Stimulated activated naive CD8-positive, alpha-beta T cell treated with anti-CD3 and anti-CD28 coated beads, Interleukin-15, amount 100 ng/mL, for 72 hours (primary cell): ENCODE measurements around the gene CAMKMT.

Experiments used
- ATAC-seq: fragments of 150-1000 bp; cut with Tn5 transposase; 2 replicates; pipeline ENCODE4 v1.10.0; 2021; ENCODE audit warnings: mild to moderate bottlenecking, moderate library complexity
- DNase-seq, 2 donors: peaks; one replicate each; pipeline ENCODE4 v3.0.0; 2021 to 2022
- H3K27ac Mint-ChIP-seq, 2 donors: one replicate each; pipeline ENCODE4 v1.8.0; 2022; ENCODE audit warnings: mild to moderate bottlenecking in 2 of 2, mixed read lengths in 2 of 2, moderate library complexity in 2 of 2
- H3K27me3 Mint-ChIP-seq: one replicate; pipeline ENCODE4 v1.8.0; 2022; ENCODE audit warnings: mixed read lengths
- H3K4me1 Mint-ChIP-seq: one replicate; pipeline ENCODE4 v1.8.0; 2022; ENCODE audit warnings: mild to moderate bottlenecking, mixed read lengths
- H3K4me3 Mint-ChIP-seq, 2 donors: one replicate each; pipeline ENCODE4 v1.8.0; 2022; ENCODE audit warnings: mild to moderate bottlenecking in 2 of 2, mixed read lengths in 2 of 2, moderate library complexity in 1 of 2
- H3K9me3 Mint-ChIP-seq, 2 donors: one replicate each; pipeline ENCODE4 v1.8.0; 2022; ENCODE audit warnings: mixed read lengths in 2 of 2

The CAMKMT gene

DNA sequence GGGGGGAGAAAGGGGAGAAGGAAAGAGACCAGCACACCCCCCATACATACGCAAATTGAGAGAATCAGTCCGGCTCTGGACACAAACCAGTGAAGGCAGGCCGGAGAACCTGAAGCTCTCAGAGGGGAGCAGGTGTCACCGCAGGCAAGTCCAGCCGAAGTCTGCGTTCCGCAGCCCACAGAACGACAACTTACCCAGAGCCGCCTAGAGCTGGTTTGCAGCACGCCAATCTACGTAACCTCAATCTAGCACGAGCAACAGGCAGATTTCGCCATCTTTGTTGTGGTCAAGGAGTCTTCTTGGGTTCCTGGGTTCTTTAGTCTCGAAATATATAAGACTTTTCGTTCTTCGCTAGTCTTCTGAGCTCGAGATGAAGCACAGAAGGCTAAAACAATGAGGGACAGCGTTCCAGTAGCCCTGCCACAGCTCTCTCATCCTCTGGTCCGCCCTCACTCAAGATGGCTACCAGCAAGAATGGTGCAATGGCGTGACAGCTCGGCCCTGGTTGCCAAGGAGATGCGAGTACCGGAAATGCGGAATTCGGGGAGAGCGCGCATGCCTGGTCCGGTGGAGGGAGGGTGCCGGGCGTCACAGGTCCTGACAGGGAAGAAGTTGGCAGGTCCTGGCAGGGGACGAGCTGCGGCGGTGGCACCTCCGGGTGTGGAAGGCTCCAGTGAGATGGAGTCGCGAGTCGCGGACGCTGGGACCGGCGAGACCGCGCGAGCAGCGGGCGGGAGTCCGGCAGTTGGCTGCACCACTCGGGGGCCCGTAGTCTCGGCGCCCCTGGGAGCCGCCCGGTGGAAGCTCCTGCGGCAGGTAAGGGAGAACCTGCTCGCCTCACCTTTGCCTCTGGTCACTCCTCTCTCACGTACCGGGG is at the start of gene CAMKMT, which contains the start of gene PREPL:
Gene CAMKMT (plus strand): TSS at position 618 of the 877 bp plus-strand sequence.
Gene PREPL (minus strand): TSS at position 165 of the 877 bp plus-strand sequence. CDS start 15,152 bp downstream, outside the sequence.
- peak; percentile 91 for ATAC-seq
- Mint-ChIP-seq H3K27me3 (no peaks in the 10 kb centered on the region), H3K4me1 (peaks cover 45% of the 10 kb centered on the region), H3K27ac (peak within 1 kb of the TSS; percentile 100), H3K9me3 (no peaks in the 10 kb centered on the region), H3K4me3 (peak within 1 kb of the TSS; percentile 93 to 96)
- DNase-seq, result peak; percentile 95 to 98

DNA sequence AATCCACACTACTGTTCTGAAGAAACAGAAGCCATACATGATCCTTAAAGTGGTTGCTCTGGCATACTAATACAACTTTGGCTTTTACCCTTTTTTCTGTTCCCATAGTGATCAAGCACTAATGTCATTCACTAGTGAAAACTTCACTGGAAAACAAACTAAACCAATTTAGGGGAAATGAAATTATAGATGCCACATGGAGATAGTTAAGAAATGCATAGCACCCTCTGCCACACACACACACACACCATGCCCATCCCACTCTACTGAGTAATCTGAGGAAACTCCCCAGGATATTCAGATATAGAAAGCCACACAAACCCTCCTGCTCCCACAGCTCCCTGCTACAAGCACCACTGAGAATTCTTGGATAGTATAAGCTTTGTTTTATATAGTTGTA is 47.4 kb upstream of the CAMKMT start:
- Mint-ChIP-seq H3K4me3 (no peak overlapping the region), H3K27ac (no peak overlapping the region), H3K4me1 (no peaks in the 10 kb centered on the region), H3K27me3 (no peaks in the 10 kb centered on the region), H3K9me3 (peaks cover 12 to 33% of the 10 kb centered on the region in 2 donors)
- ATAC-seq (no peak), DNase-seq (no peak)

DNA sequence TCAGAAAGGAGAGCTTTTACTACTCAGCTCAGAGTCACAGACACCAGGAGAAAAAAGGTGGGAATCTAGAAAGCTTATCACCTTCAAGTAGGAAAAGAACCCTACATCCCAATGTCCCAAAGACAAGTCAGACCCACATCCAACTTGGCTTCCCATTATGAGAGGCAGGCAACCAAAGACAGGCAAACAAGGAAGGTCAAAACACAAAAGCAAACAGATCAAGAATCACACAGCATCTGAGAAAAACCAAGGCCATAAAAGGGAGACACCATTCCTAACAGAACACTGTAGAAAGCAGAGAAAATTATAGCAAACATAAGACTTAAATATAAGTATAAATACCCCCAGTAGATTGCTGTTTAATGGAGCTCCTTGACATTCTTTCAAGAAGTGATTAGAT is 45.8 kb upstream of the CAMKMT start:
- no peak overlapping the region for H3K27ac Mint-ChIP-seq
- H3K4me3 Mint-ChIP-seq, result no peak overlapping the region

DNA sequence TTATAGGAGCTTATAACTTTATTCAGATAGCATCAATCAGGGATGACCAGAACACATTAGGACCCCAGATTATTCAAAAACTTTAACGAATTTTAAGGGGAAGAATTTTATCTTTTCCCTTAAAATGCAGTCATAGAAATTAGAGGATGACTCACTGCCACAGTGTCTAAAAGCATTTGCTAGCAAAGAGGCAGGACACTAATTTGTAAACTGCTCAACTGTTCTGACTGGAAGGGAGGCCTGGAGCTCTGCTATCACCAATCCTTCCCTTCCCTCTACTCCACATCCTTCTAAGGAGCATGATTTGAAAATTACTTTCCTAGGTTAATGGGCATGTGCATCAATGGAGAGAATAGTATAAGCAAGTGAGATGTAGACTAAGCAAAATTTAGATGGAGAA is 40.9 kb upstream of the CAMKMT start:
- no peak for ATAC-seq
- H3K27ac Mint-ChIP-seq, result no peak overlapping the region

More for the DNA sequence above, 45.8 kb upstream of the CAMKMT start:
- Mint-ChIP-seq H3K27me3 (no peaks in the 10 kb centered on the region), H3K9me3 (peaks cover 8 to 22% of the 10 kb centered on the region in 2 donors), H3K4me1 (no peaks in the 10 kb centered on the region)
- ATAC-seq (no peak), DNase-seq (no peak)

DNA sequence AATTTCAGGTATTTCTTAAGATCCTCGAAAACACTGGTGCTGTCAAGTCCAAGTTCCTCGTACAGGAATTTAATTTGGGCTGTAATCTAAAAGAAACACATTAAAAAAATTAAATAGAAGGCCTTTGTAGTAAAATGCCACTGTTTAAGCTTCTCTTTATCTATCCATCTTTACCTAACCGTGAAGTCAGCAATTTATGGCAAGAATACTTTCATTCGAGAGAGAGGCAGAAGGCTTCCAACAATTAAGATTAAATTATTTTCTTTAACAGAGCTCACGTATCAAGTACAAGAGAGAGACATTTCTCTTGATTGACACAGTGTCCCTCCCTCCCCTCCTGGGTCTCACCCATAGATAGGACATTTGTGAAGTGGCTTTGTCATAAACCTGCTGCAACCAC is 40.4 kb upstream of the CAMKMT start:
- DNase-seq (no peak), ATAC-seq (no peak)
- H3K4me3 Mint-ChIP-seq, result no peak overlapping the region
- no peak overlapping the region for H3K27ac Mint-ChIP-seq
- H3K4me1 Mint-ChIP-seq, result no peaks in the 10 kb centered on the region
- peaks cover 0 to 2% of the 10 kb centered on the region in 2 donors for H3K9me3 Mint-ChIP-seq
- no peaks in the 10 kb centered on the region for H3K27me3 Mint-ChIP-seq

More for the DNA sequence above, 40.9 kb upstream of the CAMKMT start:
- H3K4me3 Mint-ChIP-seq, result no peak overlapping the region
- DNase-seq, result no peak
- H3K9me3 Mint-ChIP-seq, result peaks cover 0 to 5% of the 10 kb centered on the region in 2 donors
- no peaks in the 10 kb centered on the region for H3K27me3 Mint-ChIP-seq
- H3K4me1 Mint-ChIP-seq, result no peaks in the 10 kb centered on the region

DNA sequence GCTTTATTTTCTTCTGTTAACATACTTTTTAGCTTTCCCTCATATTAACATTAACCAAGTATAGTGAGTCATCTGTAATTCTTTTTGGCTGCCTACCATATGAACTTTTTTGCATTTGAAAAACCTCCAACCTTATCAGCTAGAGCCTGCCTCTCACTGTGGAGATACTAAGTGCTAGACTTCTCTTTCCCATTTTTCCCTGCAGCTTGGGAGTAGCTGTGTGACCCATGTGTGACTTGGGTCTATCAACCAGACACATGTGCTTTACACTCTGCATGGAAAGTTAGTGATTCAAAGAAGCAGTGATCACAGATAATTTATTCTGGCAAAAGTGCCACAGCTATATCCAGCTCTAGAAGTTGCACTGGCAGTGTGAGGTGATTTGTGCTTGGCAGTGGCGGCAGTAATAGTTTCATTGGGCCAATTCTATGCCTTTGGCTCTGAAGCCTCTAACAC is 36.7 kb upstream of the CAMKMT start:
- H3K9me3 Mint-ChIP-seq, result no peaks in the 10 kb centered on the region
- no peak overlapping the region for H3K4me3 Mint-ChIP-seq
- DNase-seq, result no peak
- H3K27me3 Mint-ChIP-seq, result no peaks in the 10 kb centered on the region
- H3K27ac Mint-ChIP-seq, result peak overlapping the region in 1 of 2 donors; percentile 37
- ATAC-seq, result no peak
- no peaks in the 10 kb centered on the region for H3K4me1 Mint-ChIP-seq

DNA sequence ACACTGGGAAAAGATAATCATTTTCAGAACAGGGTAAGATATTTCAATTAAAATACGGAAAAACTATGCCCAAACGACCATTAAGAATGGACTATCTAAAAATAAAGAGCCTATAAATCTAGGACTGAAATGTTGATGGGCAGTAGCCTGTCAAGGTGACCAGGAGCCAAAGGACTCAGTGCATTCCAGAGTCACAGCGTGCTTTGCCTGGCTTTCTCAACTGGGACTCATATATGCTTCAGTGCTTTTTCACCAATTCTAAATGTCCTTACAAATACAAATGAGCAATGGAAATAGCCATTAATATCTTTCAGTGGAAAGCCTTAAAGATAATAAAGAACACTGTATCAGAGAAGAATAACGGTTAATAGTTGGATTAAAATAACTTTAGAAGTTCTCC is 35.9 kb upstream of the CAMKMT start:
- Mint-ChIP-seq H3K27ac (no peak overlapping the region), H3K4me1 (no peaks in the 10 kb centered on the region), H3K9me3 (no peaks in the 10 kb centered on the region), H3K27me3 (no peaks in the 10 kb centered on the region), H3K4me3 (no peak overlapping the region)
- ATAC-seq, result no peak
- DNase-seq, result no peak

DNA sequence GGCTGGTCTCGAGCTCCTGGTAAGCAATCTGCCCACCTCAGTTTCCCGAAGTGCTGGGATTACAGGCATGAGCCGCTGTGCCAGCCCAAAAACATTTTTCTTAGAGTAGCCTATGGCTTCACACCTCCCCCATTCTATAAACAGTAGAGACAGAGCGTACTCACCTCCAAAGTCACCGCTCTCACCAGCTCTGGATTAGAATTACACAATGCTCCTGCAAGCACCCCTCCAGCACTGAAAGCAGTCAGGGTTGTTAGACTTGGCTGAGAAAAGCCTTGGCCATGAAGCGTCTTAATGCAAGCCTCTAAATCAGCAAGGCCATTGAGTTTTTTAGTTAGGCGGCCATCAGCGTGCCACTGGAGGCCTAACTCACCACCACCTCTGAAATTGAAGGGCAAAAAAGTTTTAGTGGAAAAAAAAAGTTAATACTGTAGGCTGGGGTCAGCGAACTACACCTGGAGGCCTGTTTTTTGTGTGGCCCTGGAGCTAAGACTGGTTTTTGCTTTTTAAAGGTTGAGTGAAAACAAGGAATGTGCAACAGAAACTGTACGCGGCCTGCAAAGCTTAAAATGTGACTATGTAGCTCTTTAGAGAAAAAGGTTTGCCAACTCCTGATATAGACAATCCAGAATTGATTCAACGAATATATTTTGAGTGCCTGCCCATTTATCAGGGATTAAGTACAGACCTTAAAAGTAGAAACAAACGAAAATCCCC is 35.0 kb upstream of the CAMKMT start:
- Mint-ChIP-seq H3K4me1 (no peaks in the 10 kb centered on the region), H3K27ac (peak overlapping the region in 1 of 2 donors; percentile 7), H3K4me3 (no peak overlapping the region), H3K9me3 (no peaks in the 10 kb centered on the region), H3K27me3 (no peaks in the 10 kb centered on the region)
- ATAC-seq (no peak), DNase-seq (no peak)

DNA sequence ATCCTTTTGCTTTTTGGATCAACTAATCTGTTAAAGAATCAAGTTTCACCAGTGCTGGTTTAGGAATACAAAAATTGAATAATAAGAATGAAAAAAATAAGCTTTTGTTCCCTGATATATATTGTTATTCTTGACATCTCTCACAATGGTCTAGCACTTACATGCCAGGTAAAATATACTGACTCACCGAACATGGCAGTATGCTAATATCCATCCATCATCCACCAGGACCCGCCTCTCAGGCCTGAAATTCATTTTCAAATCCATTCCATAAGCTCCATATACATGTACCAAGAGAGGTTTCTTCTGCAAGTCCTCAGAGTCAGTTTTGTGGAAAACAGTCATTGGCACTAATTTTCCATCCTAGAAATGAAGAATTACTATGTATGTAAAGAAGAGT is 33.0 kb upstream of the CAMKMT start:
- H3K4me1 Mint-ChIP-seq, result no peaks in the 10 kb centered on the region
- no peak for ATAC-seq
- no peak overlapping the region for H3K27ac Mint-ChIP-seq

DNA sequence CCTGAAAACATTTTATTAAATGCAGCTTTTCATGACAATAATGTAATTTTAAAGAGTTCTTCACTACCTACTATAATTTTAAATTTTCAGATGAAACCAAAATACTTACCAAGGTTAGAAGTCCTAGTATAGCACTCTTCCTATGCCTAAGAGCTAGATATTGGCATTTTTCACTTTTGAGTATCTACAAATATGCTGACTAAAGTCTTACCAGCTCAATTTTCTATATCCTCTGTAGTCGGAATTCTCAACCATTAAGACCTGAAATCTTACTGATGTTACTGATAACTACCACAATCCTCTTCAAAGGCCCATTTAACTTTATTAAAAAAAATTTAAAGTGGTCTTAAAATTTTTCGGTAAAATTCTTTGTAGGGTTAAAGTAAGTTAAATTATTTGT is 32.4 kb upstream of the CAMKMT start:
- no peaks in the 10 kb centered on the region for H3K9me3 Mint-ChIP-seq
- ATAC-seq (no peak), DNase-seq (no peak)
- no peaks in the 10 kb centered on the region for H3K4me1 Mint-ChIP-seq
- H3K27me3 Mint-ChIP-seq, result no peaks in the 10 kb centered on the region
- no peak overlapping the region for H3K4me3 Mint-ChIP-seq
- H3K27ac Mint-ChIP-seq, result no peak overlapping the region

More for the DNA sequence above, 33.0 kb upstream of the CAMKMT start:
- H3K9me3 Mint-ChIP-seq, result no peaks in the 10 kb centered on the region
- no peaks in the 10 kb centered on the region for H3K27me3 Mint-ChIP-seq
- no peak for DNase-seq
- H3K4me3 Mint-ChIP-seq, result no peak overlapping the region

DNA sequence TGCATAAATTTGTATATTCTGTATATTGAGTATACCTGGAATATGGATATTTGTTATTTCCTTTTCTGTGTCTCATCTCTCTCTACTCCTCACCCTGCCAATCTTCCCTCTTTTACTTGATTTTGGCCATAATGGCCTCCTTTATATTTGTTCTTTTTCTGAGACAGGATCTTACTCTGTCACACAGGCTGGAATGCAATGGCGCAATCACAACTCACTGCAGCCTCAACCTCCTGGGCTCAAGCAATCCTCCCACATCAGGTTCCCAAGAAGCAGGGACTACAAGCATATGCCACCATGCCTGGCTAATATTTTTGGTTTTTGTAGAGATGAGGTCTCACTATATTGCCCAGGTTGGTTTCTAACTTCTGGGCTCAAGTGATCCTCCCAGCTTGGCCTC is 30.9 kb upstream of the CAMKMT start:
- Mint-ChIP-seq H3K9me3 (no peaks in the 10 kb centered on the region), H3K4me3 (no peak overlapping the region), H3K27me3 (no peaks in the 10 kb centered on the region), H3K27ac (peak overlapping the region in 1 of 2 donors; percentile 88), H3K4me1 (no peaks in the 10 kb centered on the region)
- DNase-seq (no peak), ATAC-seq (no peak)

DNA sequence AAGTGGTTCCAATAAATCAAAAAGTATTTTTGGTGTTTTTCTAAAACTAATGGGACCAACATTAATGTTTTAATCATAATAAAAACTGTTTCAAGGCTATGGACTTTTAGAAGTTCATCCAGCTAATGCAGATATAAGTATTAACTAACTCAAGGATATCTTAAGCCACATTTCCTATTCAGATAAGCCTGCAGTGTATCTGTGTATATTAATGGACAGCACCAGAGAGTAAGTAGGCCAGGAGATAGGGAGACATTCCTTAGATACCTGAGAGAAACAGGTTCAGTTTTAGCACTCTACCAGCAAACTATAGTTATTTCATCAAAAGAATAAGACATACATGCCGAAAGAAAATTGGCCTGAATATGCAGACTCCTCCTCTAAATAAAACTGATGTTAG is 27.8 kb upstream of the CAMKMT start:
- H3K4me3 Mint-ChIP-seq, result no peak overlapping the region
- H3K4me1 Mint-ChIP-seq, result peaks cover 5% of the 10 kb centered on the region
- ATAC-seq (no peak), DNase-seq (no peak)
- H3K9me3 Mint-ChIP-seq, result no peaks in the 10 kb centered on the region
- H3K27ac Mint-ChIP-seq, result no peak overlapping the region
- no peaks in the 10 kb centered on the region for H3K27me3 Mint-ChIP-seq

DNA sequence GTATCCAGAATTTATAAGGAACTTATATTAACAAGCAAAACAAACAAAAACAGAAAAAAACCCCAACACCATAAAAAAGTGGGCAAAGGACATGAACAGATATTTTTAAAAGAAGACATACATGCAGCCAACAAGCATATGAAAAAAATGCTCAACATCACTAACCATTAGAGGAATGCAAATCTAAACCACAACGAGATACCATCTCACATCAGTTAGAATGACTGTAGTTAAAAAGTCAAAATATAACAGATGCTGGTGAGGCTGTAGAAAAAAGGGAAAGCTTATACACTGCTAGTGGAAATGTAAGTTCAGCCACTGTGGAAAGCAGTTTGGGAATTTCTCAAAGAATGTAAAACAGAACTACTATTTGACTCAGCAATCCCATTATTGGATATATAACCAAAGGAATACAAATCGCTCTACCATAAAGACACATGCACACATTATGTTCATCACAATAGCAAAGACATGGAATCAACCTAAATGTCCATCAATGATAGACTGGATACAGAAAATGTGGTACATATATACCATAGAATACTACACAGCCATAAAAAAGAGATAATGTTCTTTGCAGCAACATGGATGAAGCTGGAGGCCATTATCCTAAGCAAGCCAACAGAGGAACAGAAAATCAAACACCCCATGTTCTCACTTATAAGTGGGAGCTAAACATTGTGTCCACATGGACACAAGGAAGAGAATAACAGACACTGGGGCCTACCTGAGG is 25.8 kb upstream of the CAMKMT start:
- Mint-ChIP-seq H3K4me3 (no peak overlapping the region), H3K4me1 (peaks cover 5% of the 10 kb centered on the region), H3K9me3 (no peaks in the 10 kb centered on the region), H3K27me3 (no peaks in the 10 kb centered on the region), H3K27ac (no peak overlapping the region)
- DNase-seq (no peak), ATAC-seq (no peak)

DNA sequence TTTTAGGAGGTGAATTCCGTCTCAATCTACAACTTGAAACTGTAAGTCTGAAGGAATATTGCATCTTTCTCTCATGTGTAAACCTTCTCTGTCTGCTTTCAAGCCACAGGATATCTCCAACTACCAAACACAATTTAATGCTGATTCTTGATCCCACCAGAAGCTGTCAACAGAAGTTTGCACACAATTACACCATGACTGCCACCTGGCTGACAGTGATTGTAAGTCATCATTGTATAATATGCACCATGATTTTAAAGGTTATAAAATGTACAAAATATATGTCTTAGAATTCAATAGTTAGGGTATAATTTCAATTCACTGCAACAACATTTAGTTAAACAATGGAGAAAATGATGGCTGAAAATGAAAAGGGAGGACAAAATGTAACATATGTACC is 18.9 kb upstream of the CAMKMT start:
- H3K9me3 Mint-ChIP-seq, result no peaks in the 10 kb centered on the region
- H3K4me3 Mint-ChIP-seq, result no peak overlapping the region
- H3K27me3 Mint-ChIP-seq, result no peaks in the 10 kb centered on the region
- no peak overlapping the region for H3K27ac Mint-ChIP-seq
- no peak for DNase-seq
- H3K4me1 Mint-ChIP-seq, result no peaks in the 10 kb centered on the region
- no peak for ATAC-seq

DNA sequence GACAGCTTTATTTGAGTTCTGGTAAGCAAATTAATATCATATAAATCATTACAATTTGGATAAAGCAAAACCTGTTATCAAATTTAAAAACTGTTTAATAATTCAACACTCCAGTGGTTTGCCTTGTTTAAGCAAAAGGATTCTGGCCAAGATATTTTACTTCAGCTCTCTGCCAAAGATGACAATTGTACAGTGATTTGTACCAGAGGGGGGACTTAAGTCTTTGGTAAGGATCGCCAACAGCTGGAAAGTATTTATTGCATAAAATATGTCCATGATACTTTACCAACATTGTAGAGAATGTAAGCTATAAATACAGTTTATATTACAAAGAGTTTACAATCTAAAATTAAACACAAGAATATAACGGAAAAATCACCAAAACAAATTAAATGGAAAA is 14.2 kb upstream of the CAMKMT start:
- H3K4me3 Mint-ChIP-seq, result no peak overlapping the region
- no peaks in the 10 kb centered on the region for H3K27me3 Mint-ChIP-seq
- no peaks in the 10 kb centered on the region for H3K9me3 Mint-ChIP-seq
- DNase-seq, result no peak
- peaks cover 25% of the 10 kb centered on the region for H3K4me1 Mint-ChIP-seq
- H3K27ac Mint-ChIP-seq, result no peak overlapping the region
- ATAC-seq, result no peak
